Lung microvascular endothelial cell (primary cell): Measurements from ENCODE around the gene WBP11. TPM values are rescaled to one million over a fixed set of nuclear protein-coding genes. Genes with fewer than 3 reads are reported as not detected.

ENCODE experiments used
- DNase-seq, 2 donors: peaks; one replicate each; pipeline versions ENCODE4 v3.0.0 to v3.0.0-alpha.2; 2010; ENCODE audit warnings: low read depth in 2 of 2
- total RNA-seq: library from RNA; depleted of rRNA; stranded (reverse); fragments of >200 nt; gene quantifications from 2 replicates; pipeline ENCODE4 v1.2.1, GENCODE V29; 2014

WBP11 gene
- total RNA-seq, 1 donor from 2014 or later = 11.5 TPM

GRCh38 chr12:14825256-14825655, 22.0 kb upstream of the WBP11 start:
- no peak for DNase-seq

GRCh38 chr12:14824012-14824634, 20.8 kb upstream of the WBP11 start:
- DNase-seq = no peak

GRCh38 chr12:14814014-14814413, 10.7 kb upstream of the WBP11 start, which contains the start of gene SMCO3:
TSS of gene SMCO3 (minus strand) at chr12:14814182. CDS start at chr12:14806680, 7,502 bp downstream.
- no peak for DNase-seq

- no peak for DNase-seq
These were observed 8.2 kb upstream of the WBP11 start for GRCh38 chr12:14811486-14811885.

GRCh38 chr12:14810953-14811483, 7.7 kb upstream of the WBP11 start:
- DNase-seq = peak; percentile 62 to 72

- DNase-seq = no peak
These were observed 7.1 kb upstream of the WBP11 start for GRCh38 chr12:14810167-14810952.

- no peak for DNase-seq
These were observed 517 bp upstream of the WBP11 start for GRCh38 chr12:14803830-14804160.

- DNase-seq = no peak
These were observed 612 bp downstream of the WBP11 start for GRCh38 chr12:14802721-14803010.

GRCh38 chr12:14802247-14802646, 1.0 kb downstream of the WBP11 start:
- DNase-seq = no peak

GRCh38 chr12:14795028-14795448, 8.2 kb downstream of the WBP11 start:
- DNase-seq = no peak

- no peak for DNase-seq
These were observed 17.7 kb downstream of the WBP11 start for GRCh38 chr12:14785568-14785967.

GRCh38 chr12:14784471-14784870, 18.8 kb downstream of the WBP11 start:
- no peak for DNase-seq

- no peak for DNase-seq
These were observed 20.5 kb downstream of the WBP11 start for GRCh38 chr12:14782756-14783155.

- DNase-seq = no peak
These were observed 21.7 kb downstream of the WBP11 start for GRCh38 chr12:14781563-14781962.

- no peak for DNase-seq
These were observed 22.4 kb downstream of the WBP11 start for GRCh38 chr12:14780859-14781258.

- no peak for DNase-seq
These were observed 23.4 kb downstream of the WBP11 start for GRCh38 chr12:14779834-14780233.

GRCh38 chr12:14777271-14777670, 26.0 kb downstream of the WBP11 start:
- DNase-seq = peak in 1 of 2 donors; percentile 9

- DNase-seq = peak in 1 of 2 donors; percentile 36
These were observed 26.9 kb downstream of the WBP11 start for GRCh38 chr12:14776236-14776961.

- DNase-seq = peak in 1 of 2 donors; percentile 59
These were observed 27.7 kb downstream of the WBP11 start for GRCh38 chr12:14775636-14775980.

- peak; percentile 50 to 68 for DNase-seq
These were observed 28.2 kb downstream of the WBP11 start for GRCh38 chr12:14774906-14775635.

- peak; percentile 97 to 98 for DNase-seq
These were observed 29.0 kb downstream of the WBP11 start for GRCh38 chr12:14774074-14774905.
